OCI-M2 (cell line): ENCODE data around the gene RGL3.
A peak's percentile ranks its signal among the peaks of the same experiment; 100 is the strongest.
"Not testable (repeated sequence)": the region's sequence is repeated elsewhere in the genome, so short reads cannot be mapped to it uniquely, and the experiment has no call there.

Experiments used
- DNase-seq: peaks from one replicate; lab custom pipeline; 2025; ENCODE audit not compliant: unreplicated experiment; lab: John Stamatoyannopoulos, UW

The RGL3 gene

DNA sequence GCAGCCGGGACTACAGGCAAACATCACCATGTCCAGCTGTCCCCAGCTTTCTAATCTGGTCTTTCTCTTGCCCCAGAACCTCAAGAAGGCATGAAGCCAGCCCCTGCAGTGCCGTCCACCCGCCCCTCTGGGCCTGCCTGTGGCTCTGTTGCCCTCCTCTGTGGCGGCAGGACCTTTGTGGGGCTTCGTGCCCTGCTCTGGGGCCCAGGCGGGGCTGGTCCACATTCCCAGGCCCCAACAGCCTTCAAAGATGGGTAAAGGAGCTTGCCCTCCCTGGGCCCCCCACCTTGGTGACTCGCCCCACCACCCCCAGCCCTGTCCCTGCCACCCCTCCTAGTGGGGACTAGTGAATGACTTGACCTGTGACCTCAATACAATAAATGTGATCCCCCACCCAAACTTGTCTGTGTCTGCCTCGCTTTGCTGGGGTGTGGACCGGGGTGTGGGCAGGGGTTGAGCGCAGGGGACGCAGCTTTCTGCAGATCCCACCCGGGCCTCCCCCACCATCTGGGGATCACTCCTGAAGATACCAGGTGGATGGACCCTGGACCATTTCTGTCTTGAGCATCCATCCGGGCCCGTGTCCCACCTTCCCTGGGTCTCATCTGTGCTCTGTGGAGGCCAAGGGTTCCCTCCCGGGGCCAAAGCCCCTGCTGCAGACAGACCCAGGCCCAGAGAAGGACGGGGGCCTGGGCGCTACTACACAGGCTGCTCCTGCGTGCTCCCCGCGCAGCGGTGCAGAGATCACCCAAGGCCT lies 31.6 kb upstream of the RGL3 start:
- no peak for DNase-seq

DNA sequence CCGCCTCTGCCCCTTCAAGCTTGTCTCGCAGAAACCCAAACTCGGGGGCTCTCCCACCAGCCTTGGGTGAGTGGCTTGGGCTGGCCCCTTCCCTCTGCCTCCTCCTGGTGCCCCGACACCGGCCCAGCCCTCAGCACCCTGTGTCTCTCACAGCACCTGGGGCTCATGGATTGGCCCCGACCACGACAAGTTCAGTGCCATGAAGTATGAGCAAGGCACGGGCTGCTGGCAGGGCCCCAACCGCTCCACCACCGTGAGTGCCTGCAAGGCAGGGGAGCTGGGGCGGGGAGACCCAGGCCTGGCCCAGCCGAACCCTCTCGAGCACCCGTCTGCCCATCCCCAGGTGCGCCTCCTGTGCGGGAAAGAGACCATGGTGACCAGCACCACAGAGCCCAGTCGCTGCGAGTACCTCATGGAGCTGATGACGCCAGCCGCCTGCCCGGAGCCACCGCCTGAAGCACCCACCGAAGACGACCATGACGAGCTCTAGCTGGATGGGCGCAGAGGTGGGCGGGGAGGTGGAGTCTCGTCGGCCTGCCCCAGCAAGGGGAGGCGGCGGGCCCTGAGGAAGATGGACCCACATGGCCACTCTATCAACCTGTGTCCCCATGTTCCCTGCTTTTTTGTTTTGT lies 29.9 kb upstream of the RGL3 start:
- DNase-seq = no peak

DNA sequence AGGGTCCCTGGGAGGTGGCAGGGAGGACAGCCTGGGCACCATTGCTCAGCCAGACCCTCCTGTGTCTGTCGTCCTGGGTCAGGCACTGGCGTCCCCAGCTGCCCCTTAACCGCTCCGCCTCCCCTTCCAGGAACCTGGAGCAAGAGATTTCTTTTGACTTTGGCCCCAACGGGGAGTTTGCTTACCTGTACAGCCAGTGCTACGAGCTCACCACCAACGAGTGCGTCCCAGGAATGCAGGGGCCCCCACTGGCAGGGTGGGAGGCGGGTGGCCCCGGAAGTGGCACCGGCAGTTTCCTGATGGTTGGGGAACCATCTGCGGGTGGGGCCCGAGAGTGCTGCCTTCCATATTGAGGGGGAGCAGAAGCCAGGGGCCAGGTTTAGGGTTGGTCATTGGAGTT lies 29.3 kb upstream of the RGL3 start:
- DNase-seq = no peak

DNA sequence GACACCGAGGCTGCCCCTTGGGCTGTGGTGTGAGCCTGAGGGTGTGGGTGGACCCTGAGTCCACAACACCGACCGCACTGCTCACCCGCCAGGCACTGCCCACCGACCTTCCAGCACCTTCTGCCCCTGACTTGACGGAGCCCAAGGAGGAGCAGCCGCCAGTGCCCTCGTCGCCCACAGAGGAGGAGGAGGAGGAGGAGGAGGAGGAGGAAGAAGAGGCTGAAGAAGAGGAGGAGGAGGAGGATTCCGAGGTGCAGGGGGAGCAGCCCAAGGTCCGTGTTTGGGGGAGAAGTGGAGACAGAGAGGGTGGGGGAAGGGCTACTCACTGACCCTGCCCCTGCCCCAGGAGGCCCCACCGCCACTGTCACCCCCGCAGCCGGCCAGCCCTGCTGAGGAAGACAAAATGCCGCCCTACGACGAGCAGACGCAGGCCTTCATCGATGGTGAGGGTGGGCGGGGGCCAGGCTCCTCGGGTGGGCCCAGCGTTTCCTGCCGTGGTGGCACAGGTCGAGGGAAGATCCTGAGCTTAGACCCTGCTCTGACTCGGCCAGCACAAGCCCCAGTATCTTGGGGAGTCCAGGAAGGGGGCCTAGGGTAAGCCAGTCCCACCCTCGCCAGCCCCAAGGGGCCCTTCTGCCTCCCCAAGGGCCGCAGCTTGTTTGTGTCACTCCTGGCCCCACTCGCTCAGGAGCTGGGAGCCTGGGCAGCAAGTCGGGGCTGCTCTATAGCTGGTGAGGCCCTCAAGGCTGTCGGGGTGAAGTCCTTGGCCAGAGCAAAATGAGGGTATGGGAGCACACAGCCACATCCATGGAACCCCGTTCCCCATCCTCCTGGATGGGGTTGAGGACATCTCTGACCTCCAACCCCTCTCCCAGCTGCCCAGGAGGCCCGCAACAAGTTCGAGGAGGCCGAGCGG lies 28.5 kb upstream of the RGL3 start:
- no peak for DNase-seq

DNA sequence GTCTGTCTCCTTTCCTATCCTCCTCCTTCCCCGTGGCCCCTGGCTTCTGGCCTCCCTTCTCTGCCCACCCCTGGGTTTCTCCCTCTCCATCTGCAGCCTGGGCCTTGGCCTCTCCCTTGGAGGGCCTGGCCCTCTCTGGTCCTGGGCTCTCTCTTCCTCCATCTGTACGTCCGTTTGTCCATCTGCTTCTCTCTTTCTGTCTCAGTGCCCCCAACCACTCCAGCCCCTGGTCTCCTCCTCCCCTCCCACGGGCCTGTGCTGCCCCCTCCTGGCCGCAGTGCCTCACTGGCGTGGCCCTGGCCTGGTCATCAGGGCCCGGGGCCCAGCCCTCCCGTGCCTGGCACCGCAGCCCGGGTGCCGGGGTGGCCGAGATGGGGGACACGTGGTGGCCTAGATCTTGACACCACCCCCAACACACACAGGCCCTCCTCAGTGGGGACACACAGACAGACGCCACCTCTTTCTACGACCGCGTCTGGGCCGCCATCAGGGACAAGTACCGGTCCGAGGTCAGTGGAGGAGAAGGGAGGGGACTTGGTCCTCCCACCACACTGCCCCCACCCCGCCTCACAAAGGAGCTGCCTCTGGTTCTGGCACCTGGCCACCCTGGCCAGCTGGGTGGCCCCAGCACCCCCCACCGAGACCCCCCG lies 27.7 kb upstream of the RGL3 start:
- no peak for DNase-seq

DNA sequence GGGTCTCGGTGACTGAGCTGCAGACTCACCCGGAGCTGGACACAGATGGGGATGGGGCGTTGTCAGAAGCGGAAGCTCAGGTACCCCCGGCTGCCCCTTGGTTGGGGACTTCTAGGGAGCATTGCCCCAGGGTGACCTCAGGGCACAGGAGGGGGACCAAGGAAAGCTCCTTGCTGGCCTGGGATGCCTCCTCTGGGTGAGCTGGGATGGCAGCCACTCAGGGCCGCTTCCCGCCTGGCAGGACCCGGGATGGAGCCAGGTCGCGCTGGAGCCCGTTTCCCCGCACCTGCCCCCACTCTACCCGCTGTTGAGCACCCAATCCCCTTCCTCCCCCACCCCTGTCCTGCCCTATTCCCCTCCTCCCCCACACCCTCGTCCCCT lies 27.1 kb upstream of the RGL3 start:
- no peak for DNase-seq

DNA sequence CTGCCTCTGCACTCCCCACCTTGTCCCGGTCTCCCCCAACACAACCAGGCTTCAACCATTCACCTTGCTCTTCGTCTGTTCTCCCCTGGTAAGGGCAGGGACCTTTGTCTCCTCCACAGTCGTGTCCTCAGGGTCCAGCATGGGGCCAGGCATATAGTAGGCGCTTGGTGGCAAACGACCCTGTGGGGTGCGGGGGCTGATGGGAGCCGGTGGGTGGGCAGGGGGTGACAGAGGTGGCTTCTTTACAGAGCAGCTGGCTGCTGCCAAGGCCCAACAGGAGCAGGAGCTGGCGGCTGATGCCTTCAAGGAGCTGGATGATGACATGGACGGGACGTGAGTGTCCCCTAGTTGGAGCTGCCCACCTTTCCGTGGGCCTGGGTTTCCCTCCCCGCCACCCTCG lies 26.0 kb upstream of the RGL3 start:
- no peak for DNase-seq

DNA sequence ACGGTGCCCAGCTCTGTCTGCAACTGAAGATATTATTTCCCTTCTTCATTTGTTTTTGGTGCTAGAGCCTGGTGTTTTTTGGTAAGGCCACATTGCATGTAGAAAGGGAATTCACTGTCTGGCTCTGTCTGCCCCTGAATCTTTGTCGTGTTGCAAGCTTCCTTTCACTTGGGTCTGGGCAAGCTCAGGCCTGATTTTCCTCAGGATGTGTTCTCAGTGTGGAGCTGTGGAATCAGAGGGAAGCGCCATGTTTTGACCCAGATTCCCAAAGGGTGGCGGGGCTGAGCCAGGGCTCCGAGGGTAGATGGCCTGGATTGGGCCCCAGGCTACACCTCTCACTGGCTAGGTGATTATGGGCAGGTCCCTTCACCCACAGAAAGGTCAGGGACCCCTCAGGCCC lies 24.9 kb upstream of the RGL3 start:
- no peak for DNase-seq

DNA sequence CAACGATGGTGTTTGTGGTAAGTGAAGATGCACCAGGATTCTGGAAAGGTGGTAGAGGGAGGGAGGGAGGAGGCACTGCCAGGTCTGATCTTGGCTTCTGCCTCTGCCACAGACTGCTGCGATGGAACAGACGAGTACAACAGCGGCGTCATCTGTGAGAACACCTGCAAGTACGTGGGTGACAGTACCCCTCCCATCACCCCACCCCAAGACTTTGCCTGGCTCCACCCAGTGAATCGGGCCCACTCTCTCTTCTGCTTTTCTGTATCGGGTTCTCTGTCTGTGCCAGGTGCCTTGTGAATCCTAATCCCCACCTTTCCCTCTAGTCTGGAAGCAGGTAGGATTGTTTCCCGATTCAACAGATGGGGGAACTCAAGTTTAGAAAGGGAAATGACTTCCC lies 18.8 kb upstream of the RGL3 start:
- DNase-seq = no peak

DNA sequence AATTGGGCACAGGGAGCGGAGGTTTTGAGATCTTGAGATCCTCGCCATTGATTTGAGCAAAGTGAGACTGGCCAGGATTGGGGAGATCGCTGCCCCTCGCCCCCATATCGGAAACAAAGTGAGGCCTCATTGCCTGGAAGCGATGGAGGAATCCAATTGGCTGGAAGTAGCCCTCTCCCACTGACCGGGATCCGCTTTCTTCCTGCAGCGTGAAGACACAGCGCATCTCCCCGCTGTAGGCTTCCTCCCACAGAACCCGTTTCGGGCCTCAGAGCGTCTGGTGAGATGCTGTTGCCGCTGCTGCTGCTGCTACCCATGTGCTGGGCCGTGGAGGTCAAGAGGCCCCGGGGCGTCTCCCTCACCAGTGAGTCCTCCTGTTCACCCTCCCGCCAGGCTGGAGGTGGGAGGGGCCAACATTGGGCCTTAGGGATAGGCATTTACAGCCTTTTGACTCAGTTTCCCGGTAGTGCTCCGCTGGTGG lies 16.8 kb upstream of the RGL3 start:
- no peak for DNase-seq

DNA sequence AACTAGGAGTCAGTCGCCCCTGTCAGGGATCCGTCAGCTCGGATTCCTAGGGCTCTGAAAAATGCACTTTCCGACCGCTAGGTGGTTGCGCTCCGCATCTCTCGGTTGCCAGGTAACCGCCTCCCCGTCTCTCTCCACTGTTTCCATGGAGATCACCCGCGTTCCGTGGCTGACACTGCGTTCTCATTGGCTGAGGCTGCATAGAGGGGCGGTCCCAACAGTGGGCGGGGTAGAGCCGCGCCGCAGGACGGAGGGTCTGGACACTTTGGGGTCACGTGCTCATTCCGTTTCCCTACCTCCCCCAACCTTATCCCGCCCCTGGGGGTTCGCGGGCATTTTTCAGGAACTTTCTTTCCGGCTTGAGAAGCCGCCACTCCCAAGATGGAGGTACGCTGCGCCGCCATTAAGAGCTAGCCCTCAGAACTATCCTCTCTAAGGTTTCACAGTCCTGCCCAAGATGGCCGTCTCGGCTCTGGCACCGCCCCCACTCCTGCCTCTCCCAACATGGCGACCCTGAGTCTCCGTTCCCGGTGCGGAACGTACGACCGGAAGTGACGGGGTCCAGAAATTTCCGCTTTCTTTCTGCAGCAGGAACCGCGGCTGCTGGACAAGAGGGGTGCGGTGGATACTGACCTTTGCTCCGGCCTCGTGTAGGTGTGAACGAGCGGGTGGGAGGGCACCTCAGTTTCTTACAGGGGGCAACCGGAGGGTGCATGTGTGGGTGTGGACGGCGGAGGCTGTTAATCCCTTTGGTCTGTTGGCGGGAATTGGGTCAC lies 16.1 kb upstream of the RGL3 start, which contains the start of the genes ODAD3 and PRKCSH:
Gene ODAD3 (minus strand): TSS at position 65 of the 776 bp plus-strand sequence. CDS start 105 bp downstream, outside the sequence.
Gene PRKCSH (plus strand): TSS at position 579 of the 776 bp plus-strand sequence. CDS start 483 bp downstream, outside the sequence.
- DNase-seq = peak; percentile 100

DNA sequence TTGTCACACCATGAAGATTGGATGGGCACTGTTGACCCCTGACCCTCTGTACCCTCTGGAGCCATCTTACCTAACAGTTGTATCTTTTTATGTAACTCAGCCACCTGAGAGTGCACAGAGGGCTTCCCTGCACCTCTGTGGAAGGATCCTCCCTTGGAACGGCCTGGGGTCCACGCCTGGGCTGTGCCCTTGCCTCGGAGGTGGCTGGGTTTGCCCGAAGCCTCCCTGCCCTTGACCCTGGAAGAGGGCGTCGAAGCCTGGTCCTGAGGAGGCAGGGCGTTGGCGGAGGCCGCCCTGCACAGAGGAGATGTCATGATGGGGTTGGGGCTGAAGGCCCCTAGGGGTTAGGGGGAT lies 15.6 kb upstream of the RGL3 start:
- no peak for DNase-seq

DNA sequence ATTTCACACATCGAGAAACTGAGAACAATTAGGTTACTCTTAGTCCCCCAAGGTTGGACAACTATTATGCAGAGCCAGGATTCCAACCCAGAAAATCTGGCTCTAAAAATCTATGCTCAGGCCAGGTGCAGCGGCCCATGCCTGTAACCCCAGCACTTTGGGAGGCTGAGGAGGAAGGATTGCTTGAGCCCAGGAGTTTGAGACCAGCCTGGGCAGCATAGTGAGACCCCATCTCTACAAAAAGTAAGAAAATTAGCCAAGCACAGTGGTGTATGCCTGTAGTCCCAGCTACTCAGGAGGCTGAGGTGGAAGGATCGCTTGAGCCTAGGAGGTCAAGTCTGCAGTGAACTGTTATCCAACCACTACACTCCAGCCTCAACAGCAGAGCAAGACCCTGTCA lies 14.4 kb upstream of the RGL3 start:
- DNase-seq = not testable (repeated sequence)

DNA sequence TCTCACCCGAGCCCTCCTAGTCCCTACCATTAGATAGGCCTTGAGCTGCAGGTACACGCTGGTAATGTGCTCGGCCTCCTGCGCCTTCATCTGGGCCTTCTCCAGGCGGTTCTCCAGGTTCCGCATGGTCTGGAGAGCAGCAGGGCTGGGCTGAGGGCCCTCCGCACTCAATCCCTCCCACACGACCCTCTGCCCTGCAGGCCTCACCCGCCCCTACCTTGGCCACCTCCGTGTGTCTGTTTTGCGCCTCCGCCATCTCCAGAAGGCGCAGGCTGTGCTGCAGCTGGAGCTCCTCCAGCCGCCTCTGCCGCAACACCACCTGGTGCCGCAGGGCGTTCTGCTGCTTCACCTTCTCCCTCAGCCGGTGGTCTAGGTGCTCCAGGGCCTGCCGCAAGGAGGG lies 7.5 kb upstream of the RGL3 start:
- no peak for DNase-seq

DNA sequence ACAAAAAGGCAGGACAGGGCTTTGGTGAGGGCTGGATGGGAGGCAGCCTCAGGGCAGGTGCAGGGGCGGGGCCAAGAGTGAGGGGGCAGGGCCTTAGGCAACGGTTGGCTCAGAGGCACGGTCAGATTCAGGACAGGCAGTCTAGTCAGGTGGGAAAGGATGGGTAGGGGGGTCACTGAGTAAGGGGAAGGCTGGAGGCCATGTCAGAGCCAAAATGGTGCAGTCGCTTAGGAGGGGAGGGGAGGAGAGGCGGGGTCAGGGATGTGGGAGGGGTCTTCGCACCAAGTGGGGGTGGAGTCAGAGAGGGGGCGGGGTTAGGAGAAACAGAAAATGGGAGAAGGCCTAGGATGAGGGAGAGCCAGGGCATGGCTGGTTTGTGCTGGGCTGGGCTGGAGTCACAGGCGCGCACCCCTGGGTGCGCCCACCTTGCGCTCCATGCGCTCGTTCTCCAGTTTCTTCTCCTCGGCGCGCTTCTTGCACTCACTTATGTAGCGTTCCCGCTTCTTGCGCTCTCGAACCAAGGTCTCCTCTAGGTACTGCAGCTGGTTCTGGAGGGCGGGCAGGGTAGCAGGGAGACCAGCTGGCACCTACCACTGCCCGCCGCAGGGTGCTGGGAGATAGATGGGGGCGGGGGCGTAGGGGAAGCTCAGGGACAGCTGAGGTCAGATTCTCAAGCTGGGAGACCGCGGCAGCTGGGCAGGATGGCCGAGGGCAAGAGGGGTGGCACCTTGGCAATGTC lies 6.8 kb upstream of the RGL3 start:
- no peak for DNase-seq

DNA sequence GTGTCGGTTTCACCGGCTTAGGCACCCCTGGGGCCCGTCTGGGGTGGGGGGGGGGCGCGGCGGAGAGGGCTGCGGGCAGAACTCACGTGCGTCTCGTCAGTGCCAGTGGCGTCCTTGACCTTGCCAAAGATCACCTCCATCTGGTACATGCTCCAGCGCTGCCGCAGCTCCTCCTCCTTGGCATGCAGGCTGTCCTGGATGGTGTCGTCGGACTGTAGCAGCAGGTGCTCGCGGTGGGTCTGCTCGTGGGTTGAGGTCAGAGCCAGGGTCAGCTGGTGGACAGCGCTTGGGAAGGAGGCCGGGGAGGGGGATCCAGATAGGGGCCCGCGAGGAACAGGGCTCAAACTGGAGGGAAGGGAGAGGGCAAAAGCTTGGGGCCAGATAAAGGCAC lies 4.7 kb upstream of the RGL3 start:
- no peak for DNase-seq

DNA sequence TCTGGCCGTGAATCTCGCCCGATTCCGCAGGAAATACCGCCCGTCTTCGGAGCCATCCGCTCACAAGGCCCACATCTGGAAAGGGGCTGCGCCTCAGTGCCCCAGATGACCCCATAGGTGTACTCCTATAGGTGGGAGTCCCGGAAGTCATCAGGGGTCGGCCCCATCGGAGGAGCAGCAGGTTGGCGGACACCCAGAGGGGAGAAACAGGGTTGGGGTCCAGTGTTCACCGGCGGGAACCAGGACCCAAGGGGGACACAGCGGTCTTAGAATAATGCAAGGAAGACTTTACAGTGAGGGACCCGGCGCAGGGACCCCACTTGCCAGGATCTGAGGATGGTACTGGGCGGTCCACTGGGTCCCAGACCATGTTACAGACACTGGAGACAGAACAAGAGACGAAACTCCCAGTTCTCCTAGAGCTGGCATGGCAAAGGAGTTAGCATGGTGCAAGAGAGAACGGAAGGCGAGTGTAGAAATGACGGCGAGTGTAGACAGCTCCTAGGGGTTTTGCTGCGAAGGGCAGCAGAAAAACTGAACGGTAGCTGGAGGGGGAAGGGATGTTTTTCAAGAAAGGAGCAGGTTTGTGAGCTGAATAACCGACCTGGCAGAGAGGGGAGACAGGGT lies 4.2 kb upstream of the RGL3 start:
- DNase-seq = no peak

DNA sequence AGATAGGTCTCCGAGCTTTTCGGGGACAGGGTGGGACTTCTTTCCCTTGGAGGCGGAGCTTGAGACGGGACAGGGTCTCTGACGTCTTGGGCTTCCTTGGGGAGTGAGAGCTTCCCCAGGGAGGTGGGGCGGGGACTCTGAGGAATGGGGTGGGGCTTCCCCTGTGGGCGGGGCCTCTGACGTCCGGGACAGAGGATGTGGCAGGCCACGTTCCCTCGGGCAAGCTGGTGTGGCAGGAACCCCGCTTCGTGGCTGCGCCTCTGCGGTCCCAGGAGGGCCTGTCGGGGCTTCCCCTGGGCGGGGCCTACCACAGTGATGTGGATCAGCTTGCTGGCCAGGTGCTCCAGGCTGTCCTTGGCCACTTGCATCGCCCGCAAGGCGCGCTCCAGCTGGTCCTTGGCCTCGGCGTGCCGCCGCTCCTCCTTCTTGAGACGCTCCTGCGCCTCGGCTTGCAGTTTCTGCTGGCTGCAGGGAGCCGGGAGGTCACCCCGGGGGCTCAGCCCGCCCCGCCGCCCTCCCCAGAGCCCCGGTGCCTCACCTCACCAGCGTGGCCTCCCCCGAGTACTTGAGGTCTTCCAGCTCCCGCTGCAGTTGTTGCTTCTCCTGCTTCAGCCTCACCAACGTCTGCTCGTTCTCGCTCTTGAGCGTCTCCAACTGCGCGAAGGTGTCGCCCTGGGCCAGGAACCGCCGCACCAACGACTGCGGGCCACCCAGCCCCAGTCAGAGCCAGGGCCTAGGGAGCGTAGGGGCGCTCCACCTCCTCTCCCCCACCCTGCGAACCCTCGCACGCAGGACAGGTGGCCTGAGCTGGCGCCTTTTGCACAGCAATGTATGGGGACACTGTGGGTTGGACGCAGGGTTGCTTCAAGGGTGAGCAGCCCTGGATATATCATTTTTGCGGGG lies 3.3 kb upstream of the RGL3 start:
- DNase-seq = no peak
